ENCODE data around the gene LAT. TPM values are rescaled to one million over a fixed set of nuclear protein-coding genes. Genes with fewer than 3 reads are reported as not detected.

The LAT gene, protein sequence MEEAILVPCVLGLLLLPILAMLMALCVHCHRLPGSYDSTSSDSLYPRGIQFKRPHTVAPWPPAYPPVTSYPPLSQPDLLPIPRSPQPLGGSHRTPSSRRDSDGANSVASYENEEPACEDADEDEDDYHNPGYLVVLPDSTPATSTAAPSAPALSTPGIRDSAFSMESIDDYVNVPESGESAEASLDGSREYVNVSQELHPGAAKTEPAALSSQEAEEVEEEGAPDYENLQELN
- total RNA-seq: 0.30 and 1.5 TPM in 2 replicates

DNA sequence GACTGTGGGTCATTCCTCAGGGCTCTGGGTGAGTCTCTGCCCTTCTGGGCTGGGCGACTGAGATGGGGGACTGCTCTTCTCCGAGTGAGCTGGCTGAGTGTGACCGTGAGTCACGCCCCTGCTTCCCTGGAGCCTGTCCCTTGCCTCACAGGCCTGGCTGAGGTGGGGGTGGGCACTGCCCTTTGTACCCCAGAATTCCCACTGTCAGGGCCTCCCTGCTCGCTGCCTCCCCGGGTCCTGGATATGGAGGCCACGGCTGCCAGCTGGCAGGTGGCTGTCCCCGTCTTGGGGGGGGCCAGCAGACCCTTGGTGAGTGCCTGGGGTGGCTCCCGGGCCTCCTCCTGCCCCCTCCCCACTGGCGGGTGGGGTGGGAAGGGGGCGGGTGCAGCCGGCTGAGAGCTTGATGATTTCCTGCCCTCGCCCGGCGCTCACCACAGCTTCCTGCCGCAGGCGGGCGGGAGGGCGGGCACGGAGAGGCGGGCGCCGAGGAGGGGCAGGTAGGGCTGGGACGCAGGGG lies at the start of gene LAT:
TSS of gene LAT (plus strand) at position 434 of the 517 bp plus-strand sequence. CDS start 366 bp downstream, outside the sequence.

DNA sequence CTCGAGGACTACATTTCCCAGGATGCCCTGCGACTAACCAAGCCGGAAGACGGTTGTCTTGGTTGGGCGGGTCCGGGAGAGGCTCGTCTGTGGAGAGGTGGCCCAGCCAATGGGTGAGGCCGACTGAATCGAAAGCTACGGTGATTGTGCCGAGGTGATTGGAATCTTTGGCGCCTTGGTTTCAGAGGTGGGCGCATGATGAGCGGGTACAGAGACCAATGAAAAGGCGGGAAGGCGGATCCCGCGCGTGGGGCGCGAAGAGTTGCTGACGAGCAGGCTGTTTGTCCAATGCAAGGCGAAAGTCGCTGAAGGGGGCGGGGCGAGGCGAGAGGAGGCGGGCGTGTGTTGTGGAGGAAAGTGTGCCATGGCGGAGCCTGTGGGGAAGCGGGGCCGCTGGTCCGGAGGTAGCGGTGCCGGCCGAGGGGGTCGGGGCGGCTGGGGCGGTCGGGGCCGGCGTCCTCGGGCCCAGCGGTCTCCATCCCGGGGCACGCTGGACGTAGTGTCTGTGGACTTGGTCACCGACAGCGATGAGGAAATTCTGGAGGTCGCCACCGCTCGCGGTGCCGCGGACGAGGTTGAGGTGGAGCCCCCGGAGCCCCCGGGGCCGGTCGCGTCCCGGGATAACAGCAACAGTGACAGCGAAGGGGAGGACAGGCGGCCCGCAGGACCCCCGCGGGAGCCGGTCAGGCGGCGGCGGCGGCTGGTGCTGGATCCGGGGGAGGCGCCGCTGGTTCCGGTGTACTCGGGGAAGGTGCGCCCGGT lies 34.0 kb upstream of the LAT start, which contains the start of gene NFATC2IP:
TSS of gene NFATC2IP (plus strand) at position 290 of the 762 bp plus-strand sequence. CDS start at position 365, 75 bp downstream.

DNA sequence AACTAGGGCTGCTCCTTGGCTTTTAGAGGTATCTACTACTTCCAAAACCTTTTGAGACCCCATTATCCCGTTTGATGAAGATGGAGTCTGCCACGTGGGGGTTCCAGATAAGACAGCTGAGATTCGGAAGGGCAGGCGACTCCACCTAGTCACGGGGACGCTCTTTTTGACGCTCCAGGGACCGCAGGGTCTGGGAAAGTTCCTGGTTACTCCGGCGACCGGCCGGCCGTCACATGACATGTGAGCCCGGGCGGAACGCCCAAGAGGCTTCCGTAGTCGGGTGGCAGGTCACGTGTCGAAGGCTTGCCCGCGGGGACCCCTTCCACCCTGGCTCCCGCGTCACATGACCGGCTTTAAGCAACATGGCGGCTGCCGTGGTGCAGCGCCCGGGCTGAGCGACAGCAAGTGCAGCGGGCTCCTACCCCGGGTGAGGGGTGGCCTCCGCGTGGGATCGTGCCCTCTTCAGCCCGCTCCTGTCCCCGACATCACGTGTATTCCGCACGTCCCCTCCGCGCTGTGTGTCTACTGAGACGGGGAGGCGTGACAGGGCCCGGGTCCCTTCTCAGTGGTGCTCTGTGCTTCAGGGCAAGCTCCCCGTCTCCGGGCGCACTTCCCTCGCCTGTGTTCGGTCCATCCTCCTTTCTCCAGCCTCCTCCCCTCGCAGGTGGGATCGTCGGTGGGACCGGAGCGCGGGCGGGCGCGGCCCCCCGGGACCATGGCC lies 10.3 kb upstream of the LAT start, which contains the start of gene SPNS1:
TSS of gene SPNS1 (plus strand) at position 342 of the 721 bp plus-strand sequence. CDS start at position 716, 374 bp downstream.

Other genes starting within 250 kb of the LAT start
- 3.6 and 4.6 TPM in 2 replicates for gene NPIPB9, start 233.3 kb upstream of the LAT start, total RNA-seq
- gene ATXN2L, start 162.1 kb upstream of the LAT start, total RNA-seq: 50.5 and 84.6 TPM in 2 replicates
- 91.8 and 99.2 TPM in 2 replicates for gene TUFM, start 138.7 kb upstream of the LAT start, total RNA-seq
- gene SH2B1, start 121.2 kb upstream of the LAT start, total RNA-seq: 7.7 and 15.3 TPM in 2 replicates
- gene ATP2A1, start 106.6 kb upstream of the LAT start, total RNA-seq: under 0.01 and 1.0 TPM in 2 replicates
- 32.1 and 41.3 TPM in 2 replicates for gene RABEP2, start 59.8 kb upstream of the LAT start, total RNA-seq
- gene CD19, start 53.1 kb upstream of the LAT start, total RNA-seq: not detected in 2 replicates
- gene NFATC2IP, start 34.1 kb upstream of the LAT start, total RNA-seq: 8.3 and 20.3 TPM in 2 replicates
- 25.2 and 26.4 TPM in 2 replicates for gene SPNS1, start 10.3 kb upstream of the LAT start, total RNA-seq